Panc1 (cell line): Measurements from ENCODE around the gene DHX38. TPM values are rescaled to one million over a fixed set of nuclear protein-coding genes. Genes with fewer than 3 reads are reported as not detected.

Experiments used
- ATAC-seq: fragments of 200-7000 bp; cut with Tn5 transposase; 2 replicates; pipeline ENCODE4 v1.9.1; 2020; ENCODE audit warnings: mild to moderate bottlenecking, moderate library complexity
- BruUV-seq: library from RNA; stranded (reverse); fragments of 400-500 nt; replicated peaks from 2 replicates; lab custom pipeline; 2021; lab: Mats Ljungman, UMichigan
- CTCF ChIA-PET: fragments of 300-600 bp; sonication (Branson Sonifier 250); formaldehyde crosslinking; loops from one replicate; lab custom pipeline; 2022; ENCODE audit warnings: antibody characterized with exemption; lab: Charles Lee
- POLR2A ChIA-PET: fragments of 300-600 bp; sonication (Branson Sonifier 250); formaldehyde crosslinking; loops from one replicate; lab custom pipeline; 2022; ENCODE audit warnings: antibody characterized with exemption; lab: Charles Lee
- DNase-seq: peaks from one replicate; pipeline ENCODE4 v3.0.0-alpha.2; 2010; ENCODE audit warnings: low read depth, low spot score
- H3K27ac ChIP-seq: 2 replicates; pipeline ENCODE4 v1.5.1; 2011; ENCODE audit warnings: mild to moderate bottlenecking, low read length, inconsistent platforms
- H3K27me3 ChIP-seq: fragments of 200-500 bp; sonication (Bioruptor generic); 2 replicates; pipeline ENCODE4 v1.6.0; 2014; ENCODE audit warnings: low read length, inconsistent platforms; ENCODE audit not compliant: control insufficient read depth, insufficient read depth
- H3K36me3 ChIP-seq: fragments of 200-500 bp; sonication (Bioruptor generic); 2 replicates; pipeline ENCODE4 v1.5.1; 2014; ENCODE audit warnings: inconsistent platforms, mild to moderate bottlenecking, low read length, moderate library complexity; ENCODE audit not compliant: control insufficient read depth, insufficient read depth
- H3K4me1 ChIP-seq: 2 replicates; pipeline ENCODE4 v1.5.1; 2011; ENCODE audit warnings: inconsistent platforms, mild to moderate bottlenecking, low read length, moderate library complexity; ENCODE audit not compliant: control insufficient read depth, insufficient read depth
- H3K4me3 ChIP-seq, 2 experiments: 2 replicates each; pipeline ENCODE4 v1.5.1; 2011 to 2012; ENCODE audit warnings: low read depth in 2 of 2, low read length in 2 of 2, mild to moderate bottlenecking in 2 of 2, inconsistent platforms in 1 of 2, moderate library complexity in 1 of 2
- H3K9me3 ChIP-seq: fragments of 200-500 bp; sonication (Bioruptor generic); 2 replicates; pipeline ENCODE4 v1.5.1; 2014; ENCODE audit warnings: low read depth, mild to moderate bottlenecking, inconsistent platforms, low read length, moderate library complexity; ENCODE audit not compliant: control insufficient read depth, insufficient read depth
- CTCF ChIP-seq: fragments of 450-650 bp; IDR thresholded peaks from 2 replicates; pipeline ENCODE4 v1.5.1; 2017; ENCODE audit warnings: mild to moderate bottlenecking
- POLR2AphosphoS5 ChIP-seq: IDR thresholded peaks from 2 replicates; pipeline ENCODE4 v1.6.1; 2012; ENCODE audit warnings: mild to moderate bottlenecking, low read depth, low read length, moderate library complexity
- REST ChIP-seq, 2 experiments: IDR thresholded peaks; 2 replicates each; pipeline ENCODE4 v1.6.1; 2011 to 2012; ENCODE audit warnings: low read depth in 2 of 2, control low read depth in 1 of 2, low read length in 1 of 2, mild to moderate bottlenecking in 1 of 2, moderate library complexity in 1 of 2; ENCODE audit not compliant: insufficient read depth in 1 of 2
- SIN3A ChIP-seq: IDR thresholded peaks from 2 replicates; pipeline ENCODE4 v1.6.1; 2012; ENCODE audit warnings: low read depth, mild to moderate bottlenecking, low read length, moderate library complexity, borderline replicate concordance; ENCODE audit not compliant: insufficient read depth
- TCF7L2 ChIP-seq: IDR thresholded peaks from 2 replicates; pipeline ENCODE4 v1.6.1; 2011; ENCODE audit warnings: mild to moderate bottlenecking, low read depth, low read length, inconsistent platforms
- in situ Hi-C: cut with HindIII; loops from 2 replicates; pipeline ENCODE4 v1.10.0; 2016; ENCODE audit warnings: low sequenced_read_pairs, low pct_unique_long_range_greater_than_20kb
- intact Hi-C: fragments of 100-400 bp; cut with micrococcal nuclease; formaldehyde crosslinking; loops from one replicate; pipeline ENCODE4 v1.10.0; 2022; ENCODE audit not compliant: unreplicated experiment
- total RNA-seq: library from RNA; stranded (reverse); gene quantifications from one replicate; pipeline ENCODE4 v1.2.1, GENCODE V29; 2021; ENCODE audit not compliant: unreplicated experiment

Gene DHX38
- total RNA-seq, 1 experiment from 2014 or later: 45.5 TPM

GRCh38 chr16:72109300-72109699 is 15.7 kb downstream of the DHX38 start:
- ATAC-seq (no peak), DNase-seq (no peak)
- ChIA-PET CTCF (no interaction called here), POLR2A (no interaction called here)
- Histone ChIP-seq H3K27me3 (no peaks in the 10 kb centered on the region), H3K27ac (no peak overlapping the region), H3K4me1 (no peaks in the 10 kb centered on the region), H3K9me3 (no peaks in the 10 kb centered on the region), H3K4me3 (no peak overlapping the region), H3K36me3 (peaks cover 4% of the 10 kb centered on the region)
- in situ Hi-C loops: no loop called here
- TF ChIP-seq TCF7L2: no peak
- TF ChIP-seq CTCF: no peak
- intact Hi-C loops: no loop called here
- no TSS peak for BruUV-seq

- no peaks in the 10 kb centered on the region for H3K27me3 ChIP-seq
- ChIA-PET POLR2A (no interaction called here), CTCF (no interaction called here)
- BruUV-seq: TSS peak; percentile 42
- DNase-seq (no peak), ATAC-seq (no peak)
- H3K36me3 ChIP-seq: peaks cover 4% of the 10 kb centered on the region
- no peaks in the 10 kb centered on the region for H3K9me3 ChIP-seq
- no peak for TF ChIP-seq CTCF
- no peak for TF ChIP-seq SIN3A
- TF ChIP-seq REST (IDR thresholded peaks at IDR 0.05; ENCODE audit: insufficient read depth in 1 of 2, low read depth in 2 of 2, low read length in 1 of 2): no peak
- TF ChIP-seq TCF7L2: no peak
- TF ChIP-seq POLR2AphosphoS5: no peak
- H3K4me3 ChIP-seq: no peak overlapping the region
- H3K4me1 ChIP-seq: no peaks in the 10 kb centered on the region
- in situ Hi-C loops: no loop called here
- no peak overlapping the region for H3K27ac ChIP-seq
- intact Hi-C loops: no loop called here
These were observed 16.4 kb downstream of the DHX38 start for GRCh38 chr16:72109966-72110530.
